SK-N-DZ (cell line): Measurements from ENCODE around the gene SLC5A7. TPM values are rescaled to one million over a fixed set of nuclear protein-coding genes. Genes with fewer than 3 reads are reported as not detected.

Source experiments
- DNase-seq: peaks from one replicate; pipeline ENCODE4 v3.0.0-alpha.2; 2015; ENCODE audit warnings: low spot score
- polyA plus RNA-seq, 2 experiments: library from polyadenylated mRNA; depleted of rRNA; stranded (reverse); fragments of >200 nt; gene quantifications; 2 replicates each; pipeline ENCODE4 v1.2.3, GENCODE V29; 2014

The SLC5A7 gene
- 0.32 and 0.76 TPM in 2 replicates for polyA plus RNA-seq (2014; cell fraction: cytosol; rRNA removed)
- polyA plus RNA-seq (2014; cell fraction: nucleus; rRNA removed): 0.95 and 2.0 TPM in 2 replicates

GRCh38 chr2:107986278-107987217 lies at the start of gene SLC5A7:
TSS of gene SLC5A7 (plus strand) at chr2:107986524. CDS start at chr2:107988156, 1,632 bp downstream.
- DNase-seq: peak; percentile 13

- no peak for DNase-seq
These were observed 24.9 kb upstream of the SLC5A7 start for GRCh38 chr2:107961395-107961794.

- peak; percentile 18 for DNase-seq
These were observed 22.1 kb upstream of the SLC5A7 start for GRCh38 chr2:107964185-107964584.

- DNase-seq: no peak
These were observed 1.6 kb upstream of the SLC5A7 start for GRCh38 chr2:107984707-107985106.

GRCh38 chr2:107988108-107988507 lies 1.8 kb downstream of the SLC5A7 start:
- DNase-seq: peak; percentile 12

GRCh38 chr2:107989445-107989844 lies 3.1 kb downstream of the SLC5A7 start:
- DNase-seq: no peak

- DNase-seq: no peak
These were observed 4.4 kb downstream of the SLC5A7 start for GRCh38 chr2:107990718-107991117.

- DNase-seq: no peak
These were observed 5.7 kb downstream of the SLC5A7 start for GRCh38 chr2:107992069-107992468.

- DNase-seq: no peak
These were observed 12.8 kb downstream of the SLC5A7 start for GRCh38 chr2:107999158-107999557.

- DNase-seq: no peak
These were observed 24.7 kb downstream of the SLC5A7 start for GRCh38 chr2:108010912-108011591.

GRCh38 chr2:108013305-108013704 lies 27.0 kb downstream of the SLC5A7 start:
- no peak for DNase-seq

GRCh38 chr2:108022628-108023027 lies 36.3 kb downstream of the SLC5A7 start:
- no peak for DNase-seq

- no peak for DNase-seq
These were observed 37.5 kb downstream of the SLC5A7 start for GRCh38 chr2:108023776-108024175.

GRCh38 chr2:108026092-108026794 lies 39.9 kb downstream of the SLC5A7 start:
- DNase-seq: no peak

- DNase-seq: no peak
These were observed 43.2 kb downstream of the SLC5A7 start for GRCh38 chr2:108029496-108029895.

- DNase-seq: no peak
These were observed 43.6 kb downstream of the SLC5A7 start for GRCh38 chr2:108029912-108030311.

GRCh38 chr2:108031471-108031941 lies 45.2 kb downstream of the SLC5A7 start:
- no peak for DNase-seq

GRCh38 chr2:108034843-108035242 lies 48.5 kb downstream of the SLC5A7 start:
- DNase-seq: no peak

- DNase-seq: no peak
These were observed 62.4 kb downstream of the SLC5A7 start for GRCh38 chr2:108048752-108049151.

GRCh38 chr2:108058576-108059137 lies 72.3 kb downstream of the SLC5A7 start:
- no peak for DNase-seq

- DNase-seq: peak; percentile 91
These were observed 75.2 kb downstream of the SLC5A7 start for GRCh38 chr2:108061439-108062042.
